GM12801 (cell line): ENCODE results near the gene PDS5B.

Experiments used
- TF ChIP-seq, protein P1 (sequence below): IDR thresholded peaks from one replicate; pipeline ENCODE4 v1.5.1; 2011; ENCODE audit warnings: control low read depth; ENCODE audit not compliant: insufficient read length; ENCODE audit errors: extremely low read depth

PDS5B gene

DNA sequence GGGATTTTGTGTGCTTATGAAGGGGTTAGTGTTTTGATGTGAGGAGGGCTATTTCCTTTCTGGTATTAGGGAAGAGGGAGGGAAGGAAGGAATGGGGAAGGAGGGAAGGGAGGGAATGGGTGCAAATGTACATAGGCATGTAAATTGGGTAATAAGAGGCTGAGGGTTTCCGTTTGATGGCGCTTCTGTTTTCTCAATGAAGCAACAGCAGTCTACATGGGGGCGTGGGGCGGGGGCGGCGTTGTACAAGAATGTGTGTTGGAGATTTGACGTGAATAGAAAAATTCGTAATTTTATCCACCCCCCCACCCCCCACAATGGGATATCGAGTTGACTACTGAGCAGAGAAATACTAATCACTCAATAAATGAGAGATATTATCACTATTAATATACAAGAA is 52.5 kb downstream of the PDS5B start:
- TF ChIP-seq, protein P1, sequence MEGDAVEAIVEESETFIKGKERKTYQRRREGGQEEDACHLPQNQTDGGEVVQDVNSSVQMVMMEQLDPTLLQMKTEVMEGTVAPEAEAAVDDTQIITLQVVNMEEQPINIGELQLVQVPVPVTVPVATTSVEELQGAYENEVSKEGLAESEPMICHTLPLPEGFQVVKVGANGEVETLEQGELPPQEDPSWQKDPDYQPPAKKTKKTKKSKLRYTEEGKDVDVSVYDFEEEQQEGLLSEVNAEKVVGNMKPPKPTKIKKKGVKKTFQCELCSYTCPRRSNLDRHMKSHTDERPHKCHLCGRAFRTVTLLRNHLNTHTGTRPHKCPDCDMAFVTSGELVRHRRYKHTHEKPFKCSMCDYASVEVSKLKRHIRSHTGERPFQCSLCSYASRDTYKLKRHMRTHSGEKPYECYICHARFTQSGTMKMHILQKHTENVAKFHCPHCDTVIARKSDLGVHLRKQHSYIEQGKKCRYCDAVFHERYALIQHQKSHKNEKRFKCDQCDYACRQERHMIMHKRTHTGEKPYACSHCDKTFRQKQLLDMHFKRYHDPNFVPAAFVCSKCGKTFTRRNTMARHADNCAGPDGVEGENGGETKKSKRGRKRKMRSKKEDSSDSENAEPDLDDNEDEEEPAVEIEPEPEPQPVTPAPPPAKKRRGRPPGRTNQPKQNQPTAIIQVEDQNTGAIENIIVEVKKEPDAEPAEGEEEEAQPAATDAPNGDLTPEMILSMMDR, result no peak

DNA sequence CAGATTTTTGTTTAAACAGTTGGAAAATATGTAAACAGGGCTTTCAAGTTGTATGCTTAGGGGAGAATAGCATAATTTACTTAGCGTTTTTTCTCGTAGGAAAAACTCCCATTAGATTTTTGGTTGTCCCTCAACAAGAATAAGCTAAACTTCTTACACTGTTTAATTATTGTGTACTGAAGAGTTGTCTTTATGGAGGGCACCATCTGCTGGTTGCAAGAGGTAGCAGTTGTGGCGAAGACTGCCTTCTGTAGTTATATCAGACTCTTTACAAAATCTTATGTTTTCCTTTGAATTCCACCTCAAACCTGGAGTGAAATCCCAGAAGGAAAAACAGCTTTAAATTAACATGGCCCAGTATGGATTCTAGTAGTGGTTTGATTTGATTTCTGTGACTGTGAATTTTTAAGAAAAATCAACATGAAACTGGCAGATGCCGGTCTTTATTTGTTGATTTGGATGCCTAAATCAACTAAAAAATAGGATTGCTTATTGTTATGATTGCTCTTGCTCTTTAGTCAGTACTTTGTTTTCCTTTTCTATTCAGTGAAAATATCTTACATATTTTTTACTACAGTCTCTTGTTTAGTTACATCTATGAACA is 53.4 kb downstream of the PDS5B start:
- TF ChIP-seq, protein P1, result no peak

DNA sequence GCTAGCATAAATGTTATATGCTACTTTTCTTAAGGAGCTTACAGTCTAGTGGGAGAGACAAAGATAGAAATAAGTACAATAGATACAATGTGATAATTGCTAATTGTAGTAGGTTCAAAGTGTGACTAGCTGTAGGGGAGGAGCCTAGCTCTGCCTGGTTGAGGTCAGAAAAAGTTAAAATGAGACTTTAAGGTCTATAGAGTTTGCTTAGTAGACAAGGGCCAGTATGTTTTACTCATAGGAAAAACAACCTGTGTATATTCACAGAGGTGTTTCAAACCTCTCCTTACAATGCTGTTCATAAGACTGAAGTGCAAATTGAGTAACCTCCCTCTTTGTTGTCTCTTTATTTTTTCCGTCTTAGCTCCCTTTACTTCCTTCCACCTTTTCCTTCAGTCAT is 56.1 kb downstream of the PDS5B start:
- TF ChIP-seq, protein P1, result no peak

DNA sequence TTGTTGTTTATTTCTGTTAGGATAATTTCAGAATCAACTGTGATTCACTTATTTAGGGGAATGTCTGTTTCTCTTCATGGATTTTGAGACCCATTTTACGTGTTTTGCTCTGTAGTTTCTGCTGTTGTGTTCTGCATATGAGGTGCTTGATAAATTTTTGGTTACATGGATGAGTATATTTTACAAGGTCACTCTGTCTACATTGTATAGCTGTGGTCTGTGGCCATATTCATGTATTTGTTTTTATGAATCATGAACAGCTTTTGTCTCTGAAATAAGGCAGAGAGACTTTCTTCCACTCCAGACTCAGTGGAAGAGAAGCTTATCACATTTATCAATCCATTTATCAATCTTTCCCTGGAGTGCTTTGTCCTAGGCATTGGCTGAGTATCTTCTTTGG is 56.6 kb downstream of the PDS5B start:
- TF ChIP-seq, protein P1, result no peak

DNA sequence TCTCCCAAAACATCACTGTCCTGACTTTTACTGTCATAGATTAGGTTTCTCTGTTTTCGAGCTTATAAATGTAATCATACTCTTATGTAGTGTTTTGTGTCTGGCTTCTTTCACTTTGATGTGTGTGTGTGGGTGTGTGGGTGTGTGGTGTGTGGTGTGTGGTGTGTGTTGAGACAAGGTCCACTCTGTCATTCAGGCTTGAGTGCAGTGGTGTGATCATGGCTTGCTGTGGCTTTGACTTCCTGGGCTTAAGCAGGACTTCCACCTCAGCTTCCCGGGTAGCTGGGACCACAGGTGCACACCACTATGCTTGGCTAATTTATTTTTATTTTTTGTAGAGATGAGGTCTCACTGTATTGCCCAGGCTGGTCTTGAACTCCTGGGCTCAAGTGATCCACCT is 59.6 kb downstream of the PDS5B start:
- TF ChIP-seq, protein P1, result no peak

DNA sequence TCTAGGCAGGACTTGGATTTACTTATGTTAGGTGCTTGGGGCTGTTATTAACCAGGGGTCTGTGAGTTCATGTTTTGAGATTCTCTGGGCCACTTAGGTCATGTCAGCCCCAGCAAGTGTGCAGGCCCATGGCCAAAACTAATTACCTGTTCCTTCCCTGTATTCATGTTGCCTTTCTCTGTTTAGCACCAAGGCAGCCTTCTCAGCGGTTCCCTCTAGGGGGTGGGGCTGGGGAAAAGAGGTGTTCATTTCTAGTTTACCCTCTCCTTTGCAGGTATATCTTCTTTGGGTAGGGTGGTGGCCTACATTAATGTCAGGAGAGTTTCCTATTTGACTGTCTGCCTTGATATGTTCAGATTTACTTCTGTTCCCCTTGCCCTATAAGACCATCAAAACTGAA is 61.7 kb downstream of the PDS5B start:
- TF ChIP-seq, protein P1, result no peak

DNA sequence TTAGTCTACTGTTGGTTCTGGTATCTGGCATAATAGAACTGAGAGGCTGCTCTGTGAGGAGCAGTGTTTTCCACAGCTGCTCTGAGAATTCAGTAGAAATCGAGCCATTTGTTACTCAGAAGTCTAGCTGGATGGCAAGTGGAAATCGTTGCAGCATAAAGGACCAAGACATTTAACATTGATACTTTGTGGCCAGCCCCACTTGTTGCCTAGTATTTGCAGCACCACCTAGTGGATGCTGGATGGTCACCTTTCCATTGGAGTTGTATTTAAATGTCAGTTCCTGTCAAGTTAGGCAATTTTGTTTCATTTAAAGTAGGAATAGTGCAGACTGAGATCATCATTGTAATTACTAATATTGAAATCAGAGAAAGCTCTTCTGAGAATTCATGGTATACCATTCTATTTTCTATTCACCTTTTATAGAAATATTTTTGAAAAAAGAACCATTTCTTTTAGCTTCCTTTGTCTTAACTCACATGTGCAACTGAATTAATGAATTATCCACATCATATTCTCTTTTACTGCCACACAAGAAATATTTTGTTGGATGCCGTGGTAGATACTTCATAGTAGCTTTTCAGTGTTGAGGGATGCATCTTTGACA is 64.6 kb downstream of the PDS5B start:
- TF ChIP-seq, protein P1, result peak; percentile 39
